ENCODE measurements around the gene HS6ST1.

Gene HS6ST1

DNA sequence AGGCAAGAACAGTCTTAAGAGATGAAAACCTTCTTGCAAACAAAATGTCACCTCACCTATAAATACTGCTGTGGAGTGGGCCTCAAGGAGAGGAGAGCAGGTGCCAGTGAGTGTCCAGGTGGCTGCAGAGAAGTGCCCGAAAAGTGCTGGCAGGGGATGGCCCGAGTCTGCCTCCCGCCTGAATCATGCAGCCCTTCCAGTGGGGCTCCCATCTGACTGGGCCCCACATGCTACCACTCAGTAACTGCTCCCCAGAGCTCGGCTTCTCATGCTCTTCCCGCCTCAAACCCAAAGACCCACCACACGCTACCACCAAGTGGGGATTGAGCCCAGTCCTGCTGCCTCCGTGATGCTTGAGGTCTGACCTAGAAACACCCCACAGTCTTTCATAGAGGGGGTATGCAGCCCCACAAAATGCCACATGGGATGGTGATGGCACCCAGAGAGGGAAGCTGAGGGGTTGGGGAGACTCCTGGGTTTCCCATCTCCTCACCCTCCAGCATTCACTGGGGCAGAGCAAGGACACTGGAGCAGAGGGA, 7.4 kb downstream of the HS6ST1 start:
- DNase-seq: no peak

DNA sequence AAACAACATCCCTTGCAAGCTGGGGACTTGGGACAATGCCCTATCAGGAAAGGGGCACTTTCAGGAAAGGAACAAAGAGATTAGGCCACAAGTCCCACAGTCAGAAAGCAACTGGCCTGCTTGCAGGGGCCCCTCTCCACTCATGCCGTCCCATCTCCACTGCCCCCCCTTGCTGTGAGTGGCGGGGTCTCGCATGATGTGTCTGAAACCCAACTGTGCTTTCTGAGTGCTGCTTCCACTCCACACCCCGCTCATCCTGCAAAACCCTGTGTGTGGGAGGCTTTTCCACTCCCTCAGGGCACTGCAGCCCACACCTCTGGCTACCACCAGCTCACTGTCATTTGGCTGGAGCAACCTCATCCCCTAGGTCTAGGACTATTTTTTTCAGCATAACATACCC, 7.9 kb downstream of the HS6ST1 start:
- DNase-seq: peak; percentile 15

DNA sequence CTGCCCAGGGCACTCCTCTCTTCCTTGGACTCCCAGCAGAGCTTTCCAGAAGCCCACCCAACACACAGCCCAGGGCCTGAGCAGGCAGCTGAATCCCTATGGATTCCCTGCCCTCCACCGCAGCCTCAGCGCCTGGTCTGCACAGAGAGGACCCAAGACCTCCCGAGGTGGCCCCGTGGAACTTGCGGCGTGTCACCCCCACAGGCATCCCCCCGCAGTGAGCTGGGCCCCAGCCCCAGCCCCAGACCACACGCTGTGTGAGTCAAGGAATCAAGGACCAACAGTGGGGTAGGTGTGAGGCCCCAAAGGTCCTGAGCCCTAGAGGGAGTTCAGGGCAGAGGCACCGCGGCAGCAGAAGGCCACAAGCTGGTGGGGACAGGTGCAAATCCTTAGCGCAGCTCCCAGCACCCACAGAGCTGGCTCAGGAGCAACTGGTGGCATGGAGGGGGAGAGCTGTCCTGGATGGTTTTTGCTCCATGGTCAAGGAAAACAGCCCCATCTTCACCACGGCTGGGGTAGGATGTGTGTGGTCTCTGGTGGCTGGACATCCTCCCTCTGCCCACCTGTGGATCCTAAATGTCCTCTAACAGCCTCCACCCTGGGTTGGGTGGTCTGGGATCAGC, 8.5 kb downstream of the HS6ST1 start:
- no peak for DNase-seq

DNA sequence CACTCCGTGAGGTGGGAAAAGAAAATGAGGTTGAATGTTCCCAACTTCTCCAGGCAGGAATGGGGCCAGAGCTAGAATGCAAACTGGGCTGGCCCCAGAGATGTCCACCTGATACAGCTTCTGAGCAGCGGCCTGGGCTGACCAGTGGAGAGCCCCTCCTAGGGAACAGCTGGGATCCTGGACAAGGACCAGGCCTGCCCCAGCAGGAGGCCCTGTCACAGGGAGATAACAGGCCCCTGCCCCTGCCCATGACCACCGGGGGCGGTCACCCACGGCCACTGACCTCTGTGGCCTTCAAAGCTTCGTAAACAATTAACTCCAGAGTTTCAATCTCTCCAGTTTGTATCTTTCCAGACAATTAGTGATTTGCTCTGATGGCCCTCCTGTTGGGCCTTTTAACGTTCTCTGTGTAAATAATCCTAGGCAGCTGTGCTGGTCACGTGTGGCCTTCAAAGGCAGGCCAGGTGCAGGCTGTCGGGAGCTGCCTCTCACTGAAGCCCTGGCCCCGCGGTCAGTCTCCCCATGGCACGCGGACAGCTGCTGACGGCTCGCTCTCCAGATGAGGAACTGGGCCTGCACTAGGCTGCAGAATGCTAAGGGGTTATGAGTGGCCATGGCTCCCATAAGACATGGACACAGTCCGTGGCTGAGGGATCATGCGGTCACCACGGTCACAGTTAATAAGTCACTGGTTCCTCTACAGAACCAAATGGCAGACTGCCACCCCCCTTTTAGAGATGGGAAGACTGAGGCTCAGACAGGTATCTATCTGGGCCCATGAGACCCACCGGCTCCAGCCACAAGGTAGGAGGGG, 9.2 kb downstream of the HS6ST1 start:
- DNase-seq: peak; percentile 54

DNA sequence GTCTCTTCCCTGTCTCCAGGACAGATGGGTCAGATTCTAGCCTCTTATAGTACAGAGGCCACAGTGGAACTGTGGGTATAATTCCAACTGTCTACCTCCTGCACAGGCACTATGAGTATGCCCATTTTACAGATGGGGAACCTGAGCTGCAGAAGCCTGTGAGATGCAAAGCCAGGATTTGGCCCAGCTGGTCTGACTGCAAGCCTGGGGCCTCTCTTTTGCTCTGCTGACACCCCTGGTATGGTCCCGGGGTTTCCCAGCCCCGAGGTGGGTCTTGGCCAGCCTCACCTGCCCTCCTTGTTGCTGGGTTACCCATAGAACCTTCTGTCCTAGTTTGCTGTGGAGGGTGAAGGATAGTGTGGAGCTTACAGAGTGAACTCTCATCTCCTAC, 9.8 kb downstream of the HS6ST1 start:
- DNase-seq: no peak

DNA sequence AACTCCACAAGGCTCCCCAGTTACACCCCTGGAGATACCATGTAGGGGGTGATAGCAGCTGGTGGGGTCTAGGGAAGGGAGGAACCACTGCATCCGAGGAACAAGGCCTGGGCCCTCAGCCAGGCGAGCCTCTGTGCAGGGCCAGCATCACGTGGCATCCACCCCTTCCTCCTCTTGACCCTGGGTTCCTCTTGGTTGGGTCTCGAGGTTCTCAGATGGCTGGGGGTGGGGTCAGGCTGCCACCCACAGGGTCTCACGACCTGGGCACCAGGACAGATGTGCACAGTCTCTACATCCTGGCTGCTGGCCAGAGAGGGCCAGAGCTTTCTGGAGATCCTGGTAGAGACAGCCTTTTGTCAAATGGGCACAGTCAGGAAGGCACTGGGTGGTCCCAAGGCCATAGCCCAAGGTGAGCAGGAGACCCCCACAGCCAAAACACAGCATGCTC, 10.4 kb downstream of the HS6ST1 start:
- DNase-seq: no peak

DNA sequence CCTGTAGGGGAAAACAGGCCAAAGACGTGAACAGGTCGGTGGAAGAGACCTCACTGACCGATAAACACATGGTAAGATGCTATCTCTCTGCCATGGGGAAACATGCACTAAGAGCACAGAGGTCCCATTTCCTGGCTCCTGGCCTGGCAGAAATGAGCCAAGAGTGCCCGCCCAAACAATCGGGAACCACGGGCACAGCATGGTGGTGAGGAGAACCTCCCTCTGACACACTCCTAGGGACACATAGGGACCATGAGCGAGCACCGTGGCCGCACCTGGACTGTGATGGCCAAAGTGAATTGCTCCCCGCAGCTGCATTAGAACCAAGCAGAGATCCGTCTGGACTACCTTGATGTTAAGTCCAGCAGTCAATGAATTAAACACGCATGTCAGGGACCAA, 11.1 kb downstream of the HS6ST1 start:
- DNase-seq: no peak

DNA sequence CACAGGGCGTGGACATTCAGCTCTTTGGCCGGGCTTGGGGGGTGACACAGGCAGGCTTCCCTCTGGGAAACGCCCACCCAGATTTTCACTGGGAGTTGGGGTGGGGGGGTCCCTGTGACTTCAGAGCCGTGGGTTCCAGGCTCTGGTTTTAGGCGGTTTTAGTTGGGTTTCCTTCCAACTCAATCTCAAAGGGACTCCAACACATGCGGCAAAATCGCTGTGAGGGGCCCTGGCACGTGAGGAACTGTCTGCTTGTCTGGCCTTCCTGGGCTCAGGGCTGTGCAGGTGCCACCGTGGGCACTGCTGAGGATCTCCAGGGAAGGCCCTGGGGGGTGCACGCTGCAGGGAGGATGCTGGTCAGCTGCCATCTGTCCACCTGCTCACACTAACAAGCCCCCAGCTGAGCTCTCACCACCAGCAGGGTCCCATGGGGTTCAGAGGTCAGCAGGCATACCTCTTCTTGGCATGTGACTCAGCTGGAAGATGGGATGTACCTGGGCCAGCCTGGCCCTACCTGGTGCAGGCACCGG, 11.7 kb downstream of the HS6ST1 start:
- no peak for DNase-seq

DNA sequence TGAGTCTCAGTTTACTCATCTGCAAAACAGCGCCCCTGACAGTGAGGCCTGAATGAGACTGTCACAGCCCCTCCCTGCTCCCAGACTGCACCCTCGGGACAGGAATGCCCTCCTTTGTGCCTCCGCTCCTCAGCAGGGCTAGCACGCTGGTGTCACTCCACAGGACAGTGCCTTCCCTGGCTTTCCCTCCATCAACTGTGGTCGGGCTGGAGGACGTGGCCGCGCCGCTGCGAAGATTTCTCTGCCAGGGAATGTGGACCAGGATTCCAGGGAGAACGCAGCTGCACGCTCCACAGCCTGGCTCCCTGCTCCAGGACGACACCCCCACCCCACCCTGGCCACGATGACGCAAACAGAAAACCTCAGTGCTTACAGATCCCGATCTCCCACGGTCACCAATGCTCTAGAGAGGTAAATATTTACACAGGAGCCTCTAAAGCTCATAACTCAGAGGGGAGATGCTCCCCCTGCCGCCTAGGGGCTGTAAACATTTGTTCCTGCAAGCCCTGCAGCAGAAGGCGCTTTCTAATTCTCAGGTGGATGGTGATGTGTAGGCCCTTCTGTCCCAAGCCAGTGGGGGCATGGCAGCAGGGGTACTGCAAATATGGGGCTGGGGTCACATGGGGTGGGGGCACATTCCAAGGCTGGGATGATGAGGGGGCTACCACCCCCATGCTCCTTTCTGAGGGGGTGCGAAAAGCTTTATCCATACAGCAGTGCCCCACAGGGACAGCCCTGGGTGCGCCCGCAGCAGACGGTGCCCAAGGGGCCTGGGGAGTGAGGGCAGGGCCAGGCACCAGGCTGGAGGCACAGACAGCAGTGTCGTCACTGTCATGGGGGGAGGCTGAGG, 12.4 kb downstream of the HS6ST1 start:
- no peak for DNase-seq

DNA sequence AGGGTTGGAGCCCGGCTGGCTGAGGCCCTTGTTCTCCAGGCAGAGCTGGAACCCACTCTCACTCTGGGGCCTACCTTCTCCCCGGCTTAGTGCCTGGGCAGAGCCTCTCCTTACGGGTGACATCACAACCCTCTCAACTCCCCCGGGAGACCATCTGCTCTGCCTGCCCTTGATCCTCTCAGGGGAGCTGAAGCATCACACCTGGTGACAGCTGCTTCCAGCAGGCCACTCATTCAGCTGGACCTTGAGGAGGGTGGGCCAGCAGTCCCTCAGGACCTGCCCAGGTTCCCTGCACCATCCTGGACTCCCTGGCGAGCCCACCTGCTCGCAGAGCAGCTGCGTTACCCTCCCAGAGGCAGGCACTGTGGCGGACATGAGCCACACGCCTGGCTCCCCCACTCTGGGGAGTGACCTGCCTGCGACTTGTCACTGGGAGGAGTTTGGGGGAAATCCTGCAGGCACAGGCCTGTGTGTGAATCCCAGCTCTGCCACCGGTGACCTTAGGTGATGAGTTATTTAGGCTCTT, 13.1 kb downstream of the HS6ST1 start:
- DNase-seq: no peak

DNA sequence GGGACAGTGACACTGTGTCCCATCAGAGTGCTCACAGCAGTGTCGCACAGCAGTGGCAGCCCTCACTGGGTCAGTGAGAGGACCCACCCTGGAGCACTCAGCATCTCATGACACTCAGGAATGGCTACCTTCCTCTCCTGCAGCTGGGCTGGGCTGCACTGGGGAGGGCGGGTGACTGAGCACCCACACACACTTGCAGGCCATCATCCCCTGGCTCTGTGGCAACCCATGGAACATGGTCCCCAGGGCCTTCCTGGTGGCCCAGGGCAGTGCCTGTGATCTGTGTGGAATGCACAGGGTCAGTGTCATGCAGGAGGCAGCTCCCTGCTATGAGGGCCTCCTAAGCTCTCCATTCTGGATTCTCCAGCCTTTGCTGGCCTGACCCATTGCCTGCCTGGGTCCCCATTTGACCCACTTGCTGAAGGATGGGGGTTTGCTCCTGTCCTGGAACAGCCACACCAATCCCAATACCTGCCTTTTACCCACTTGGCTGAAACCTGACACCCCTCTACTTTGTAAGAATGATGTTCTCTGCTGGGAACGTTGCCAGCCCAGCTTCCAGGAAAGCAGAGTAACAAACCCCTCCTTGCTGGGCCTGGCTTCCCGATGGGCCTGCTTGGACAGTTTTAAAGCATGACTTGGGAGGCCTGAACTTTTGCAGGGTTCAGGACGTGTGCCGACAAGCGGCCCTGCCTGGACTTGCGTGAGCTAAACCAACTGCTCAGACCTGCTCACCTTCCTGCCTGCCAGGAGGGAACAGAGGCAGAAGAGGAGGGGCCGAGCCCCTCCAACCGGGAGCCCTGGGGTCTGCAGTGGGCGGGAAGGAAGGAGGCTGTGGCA, 13.7 kb downstream of the HS6ST1 start:
- DNase-seq: peak; percentile 65

DNA sequence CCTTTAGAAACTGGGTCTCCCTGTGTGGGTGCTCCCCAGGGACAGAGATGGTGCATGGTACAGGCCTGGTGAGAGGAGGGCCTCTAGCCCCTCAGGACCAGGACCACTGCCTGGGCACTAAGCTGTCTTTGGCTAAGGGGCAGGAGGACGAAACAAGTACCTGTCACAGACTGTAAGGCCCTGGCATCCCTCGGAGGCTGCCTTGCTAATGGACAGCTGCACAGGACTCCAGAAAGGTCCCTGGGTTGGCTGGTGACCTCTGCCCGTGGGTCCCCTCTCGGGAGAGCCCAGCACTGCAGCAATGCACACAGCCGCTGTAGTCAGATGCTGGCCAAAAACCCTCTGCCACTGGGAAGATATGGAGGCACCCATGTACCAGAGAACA, 14.3 kb downstream of the HS6ST1 start:
- no peak for DNase-seq

DNA sequence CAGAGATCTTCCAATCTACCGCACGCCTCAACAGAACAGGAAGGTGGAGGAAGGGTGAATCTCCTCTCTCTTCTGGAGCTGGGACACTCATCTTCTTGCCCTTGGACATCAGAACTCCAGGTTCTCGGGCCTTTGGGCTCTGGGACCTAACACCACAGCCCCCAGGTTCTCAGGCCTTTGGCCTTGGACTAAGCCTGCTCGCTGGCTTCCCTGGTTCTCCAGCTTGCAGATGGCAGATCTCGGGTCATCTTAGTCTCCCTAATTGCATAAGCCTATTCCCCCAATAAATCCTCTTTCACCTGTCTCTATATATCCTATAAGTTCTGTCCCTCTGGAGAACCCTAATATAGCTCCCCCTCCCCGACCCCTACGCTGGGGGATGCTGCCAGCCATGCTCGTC, 14.8 kb downstream of the HS6ST1 start:
- no peak for DNase-seq

DNA sequence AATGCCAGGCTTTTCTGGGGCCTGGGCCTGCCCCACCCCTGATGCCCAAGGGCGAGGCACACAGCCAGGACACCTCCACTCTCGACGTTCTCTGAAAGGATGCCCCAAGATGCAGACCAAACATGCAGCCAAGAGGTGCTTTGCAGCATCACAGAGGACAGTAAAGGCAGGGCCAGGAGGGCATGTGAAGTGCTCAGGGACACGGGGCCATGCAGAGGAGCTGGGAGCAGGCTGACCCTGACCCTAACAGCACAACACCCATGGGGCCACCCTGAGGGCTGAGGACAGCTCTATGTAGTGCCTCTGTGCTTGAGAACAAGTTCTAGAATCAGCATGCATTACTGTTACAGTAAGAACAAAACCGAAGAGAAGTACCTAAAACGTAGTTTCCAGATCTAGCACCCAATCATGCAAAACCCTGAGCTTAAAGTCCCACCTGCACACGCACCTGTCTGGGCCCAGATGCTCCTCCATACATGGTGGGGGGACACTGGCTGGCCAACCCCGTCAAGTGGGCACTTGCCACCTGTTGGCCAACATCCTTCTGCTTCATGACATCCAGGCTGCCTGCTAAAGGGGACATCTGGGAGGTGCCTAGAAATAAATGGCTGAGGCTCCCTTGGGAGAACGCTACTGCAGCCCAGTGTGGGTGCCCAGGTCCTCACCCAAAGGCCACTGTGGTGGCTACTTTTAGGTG, 15.4 kb downstream of the HS6ST1 start:
- DNase-seq: no peak

DNA sequence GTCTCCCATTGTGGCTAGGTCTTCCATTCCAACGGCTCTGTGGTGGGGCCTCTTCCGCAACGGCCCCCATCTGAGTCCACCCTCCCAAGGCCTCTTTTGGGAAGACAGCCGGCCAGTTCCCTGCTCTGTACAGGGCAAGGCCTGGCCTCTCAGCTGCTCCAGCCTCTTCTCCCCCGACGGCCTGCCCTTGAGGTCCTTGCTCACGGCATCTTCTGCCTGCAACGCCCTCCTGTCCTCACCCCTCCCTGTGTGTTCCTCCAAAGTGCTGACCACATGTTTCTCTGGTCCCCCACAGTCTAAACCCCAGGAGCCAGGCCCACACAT, 16.0 kb downstream of the HS6ST1 start:
- DNase-seq: no peak

DNA sequence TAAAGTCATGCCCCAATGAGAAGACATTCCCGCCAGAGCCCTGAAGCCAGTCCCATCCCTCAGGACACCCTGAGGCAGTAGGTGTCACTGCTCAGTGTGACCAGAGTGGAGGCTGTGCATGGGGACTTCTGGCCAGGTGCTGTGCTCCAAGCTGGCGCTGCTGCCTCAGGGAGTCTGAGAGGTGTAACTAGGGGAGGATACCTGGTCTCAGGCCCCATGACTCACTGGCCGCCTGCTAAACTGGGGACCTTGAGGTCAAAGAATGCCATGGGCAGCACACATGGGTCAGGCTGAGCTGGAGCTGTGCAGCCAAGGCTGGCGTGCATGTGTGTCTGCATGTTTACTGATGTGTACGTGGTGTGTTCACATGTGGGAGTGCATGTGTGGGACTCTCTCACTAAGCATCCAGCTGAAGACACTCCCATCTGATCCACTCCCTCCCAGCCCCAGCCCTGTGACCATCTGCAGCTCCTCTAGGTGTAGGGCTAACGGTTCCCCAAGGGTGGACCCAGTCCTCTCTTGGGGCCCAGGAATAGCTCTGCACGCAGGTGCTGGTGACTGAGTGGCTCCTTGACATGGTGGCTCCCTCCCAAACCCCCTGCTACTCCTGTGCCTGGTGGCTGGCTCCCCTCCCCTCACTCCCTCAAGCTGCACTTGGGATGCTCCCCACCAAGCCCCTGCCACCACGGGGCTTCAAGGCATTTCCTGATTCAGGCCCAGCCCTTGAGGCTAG, 16.5 kb downstream of the HS6ST1 start:
- DNase-seq: no peak

DNA sequence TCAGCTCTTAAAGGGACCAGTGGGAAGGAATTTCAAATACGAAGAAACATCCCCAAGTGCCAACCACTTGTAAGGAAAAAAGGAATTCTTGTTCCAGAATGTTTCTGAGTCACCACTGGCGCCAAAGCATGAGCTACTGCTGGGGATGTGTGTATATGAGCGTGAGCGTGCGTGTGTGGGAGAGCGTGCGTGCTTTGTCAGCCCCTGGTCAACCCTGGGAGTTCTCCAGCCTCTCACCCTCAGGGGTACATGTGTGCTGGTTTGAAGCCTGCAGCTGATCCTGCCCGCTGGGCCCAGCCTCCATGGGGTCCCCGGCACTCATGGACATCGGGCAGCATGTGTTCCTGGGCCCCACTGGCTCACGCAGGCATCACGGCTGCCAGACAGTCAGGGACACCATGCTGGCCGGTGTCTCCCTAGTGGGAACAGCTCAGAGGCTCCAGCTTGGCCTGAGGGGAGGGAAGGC, 17.1 kb downstream of the HS6ST1 start:
- no peak for DNase-seq

DNA sequence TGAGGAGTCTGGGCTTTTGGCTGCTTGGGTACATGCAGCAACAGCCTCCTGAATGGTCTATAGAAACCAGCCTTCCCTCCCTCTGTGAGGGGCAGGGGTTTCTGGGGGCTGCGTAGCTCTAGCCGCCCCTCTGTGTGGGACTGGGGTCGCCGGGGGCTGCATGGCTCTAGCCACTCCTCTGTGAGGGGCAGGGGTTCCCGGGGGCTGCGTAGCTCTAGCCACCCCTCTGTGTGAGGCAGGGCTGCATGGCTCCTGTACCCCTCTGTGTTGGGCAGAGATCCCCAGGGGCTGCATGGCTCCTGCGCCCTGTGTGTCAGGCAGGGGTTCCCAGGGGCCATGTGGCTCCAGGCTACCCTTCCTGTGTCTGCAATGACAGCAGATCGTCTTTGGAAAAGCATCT, 17.6 kb downstream of the HS6ST1 start:
- no peak for DNase-seq

DNA sequence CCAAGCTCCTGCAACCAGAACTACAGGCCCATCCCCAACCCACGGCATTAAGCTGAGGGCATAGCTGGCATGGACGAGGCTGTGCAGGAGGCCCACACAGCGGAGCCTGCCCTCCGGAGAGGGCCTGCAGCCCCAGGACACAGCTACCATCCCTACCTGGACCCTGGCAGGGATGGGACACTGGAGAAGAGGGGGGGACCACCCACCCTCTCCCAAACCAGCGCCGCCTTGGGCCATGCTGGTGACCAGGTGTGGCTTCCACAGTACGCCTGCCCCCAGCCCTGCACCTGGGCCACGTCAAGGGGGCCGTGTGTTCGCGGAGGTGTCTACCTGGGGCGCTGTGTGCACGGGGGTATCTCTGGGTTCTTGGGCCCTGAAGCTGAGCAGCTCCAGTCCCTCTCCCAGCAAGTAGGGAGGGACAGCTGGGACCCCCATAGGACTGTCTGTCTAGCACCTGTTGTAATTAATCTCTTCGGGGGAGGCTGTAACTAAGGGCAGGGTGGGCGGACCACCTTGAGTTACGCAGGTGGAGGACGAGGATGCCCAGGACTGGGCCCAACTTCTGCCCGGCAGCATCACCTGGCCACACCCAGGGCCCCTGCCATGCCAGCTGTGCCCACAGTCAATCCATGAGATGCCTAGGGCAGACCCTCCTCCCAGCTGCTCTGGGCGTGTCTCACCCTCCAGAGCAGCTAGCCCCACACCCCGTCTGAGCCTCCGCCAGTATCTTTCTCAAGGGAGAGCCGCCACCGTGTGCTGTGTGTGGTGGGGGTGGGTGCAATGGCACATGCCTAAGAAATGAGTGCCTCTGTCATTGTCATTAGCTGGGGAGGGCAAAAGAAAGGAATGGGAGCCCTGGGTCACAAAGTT, 18.3 kb downstream of the HS6ST1 start:
- no peak for DNase-seq
